ENCODE data around the gene CEACAM21. TPM values are rescaled to one million over a fixed set of nuclear protein-coding genes. Genes with fewer than 3 reads are reported as not detected.

The CEACAM21 gene
- total and polyA plus RNA-seq, 8 donors, result 0.63 to 6.1 (median 2.0) TPM; not detected in 5

- H3K4me1 ChIP-seq, result peaks cover 0 to 11% (median 6%) of the 10 kb centered on the region in 4 donors
- DNase-seq, result no peak
- WGBS, 5 donors, result 72 to 78% (median 74%) methylated on average over 4 of the region's 4 CpGs
- H3K36me3 ChIP-seq, result no peaks in the 10 kb centered on the region
- H3K9me3 ChIP-seq, result no peaks in the 10 kb centered on the region
- peak overlapping the region in 3 of 5 donors; percentile 17 to 78 (median 69) for H3K27ac ChIP-seq
- no peak for TF ChIP-seq CTCF (IDR thresholded peaks at IDR 0.05)
- no peak for TF ChIP-seq POLR2A (IDR thresholded peaks at IDR 0.05)
- TF ChIP-seq POLR2AphosphoS5 (IDR thresholded peaks at IDR 0.05), result no peak
- no peak for TF ChIP-seq EP300 (IDR thresholded peaks at IDR 0.05)
- no peak overlapping the region for H3K4me3 ChIP-seq
- intact Hi-C loops (cut with DNase I; ENCODE audit: low total_unique reads), result no loop called here
- H3K27me3 ChIP-seq, result peaks cover 0 to 38% (median 3%) of the 10 kb centered on the region in 3 donors
These were observed 45.8 kb upstream of the CEACAM21 start for GRCh38 chr19:41530184-41530534.

GRCh38 chr19:41530761-41531301, 45.1 kb upstream of the CEACAM21 start:
- no peaks in the 10 kb centered on the region for H3K9me3 ChIP-seq
- DNase-seq, result peak in 1 of 2 donors; percentile 35
- H3K4me1 ChIP-seq, result peaks cover 0 to 11% (median 6%) of the 10 kb centered on the region in 4 donors
- intact Hi-C loops (cut with DNase I; ENCODE audit: low total_unique reads), result no loop called here
- no peaks in the 10 kb centered on the region for H3K36me3 ChIP-seq
- WGBS, 5 donors, result 39 to 53% (median 45%) methylated on average over 8 of the region's 8 CpGs
- H3K27me3 ChIP-seq, result peaks cover 0 to 34% (median 3%) of the 10 kb centered on the region in 3 donors
- no peak for TF ChIP-seq POLR2AphosphoS5 (IDR thresholded peaks at IDR 0.05)
- TF ChIP-seq EP300 (IDR thresholded peaks at IDR 0.05), result no peak
- no peak for TF ChIP-seq POLR2A (IDR thresholded peaks at IDR 0.05)
- TF ChIP-seq CTCF (IDR thresholded peaks at IDR 0.05), result no peak
- peak overlapping the region in 1 of 4 donors; percentile 11 for H3K4me3 ChIP-seq
- peak overlapping the region in 4 of 5 donors; percentile 50 to 78 (median 69) for H3K27ac ChIP-seq

DNA sequence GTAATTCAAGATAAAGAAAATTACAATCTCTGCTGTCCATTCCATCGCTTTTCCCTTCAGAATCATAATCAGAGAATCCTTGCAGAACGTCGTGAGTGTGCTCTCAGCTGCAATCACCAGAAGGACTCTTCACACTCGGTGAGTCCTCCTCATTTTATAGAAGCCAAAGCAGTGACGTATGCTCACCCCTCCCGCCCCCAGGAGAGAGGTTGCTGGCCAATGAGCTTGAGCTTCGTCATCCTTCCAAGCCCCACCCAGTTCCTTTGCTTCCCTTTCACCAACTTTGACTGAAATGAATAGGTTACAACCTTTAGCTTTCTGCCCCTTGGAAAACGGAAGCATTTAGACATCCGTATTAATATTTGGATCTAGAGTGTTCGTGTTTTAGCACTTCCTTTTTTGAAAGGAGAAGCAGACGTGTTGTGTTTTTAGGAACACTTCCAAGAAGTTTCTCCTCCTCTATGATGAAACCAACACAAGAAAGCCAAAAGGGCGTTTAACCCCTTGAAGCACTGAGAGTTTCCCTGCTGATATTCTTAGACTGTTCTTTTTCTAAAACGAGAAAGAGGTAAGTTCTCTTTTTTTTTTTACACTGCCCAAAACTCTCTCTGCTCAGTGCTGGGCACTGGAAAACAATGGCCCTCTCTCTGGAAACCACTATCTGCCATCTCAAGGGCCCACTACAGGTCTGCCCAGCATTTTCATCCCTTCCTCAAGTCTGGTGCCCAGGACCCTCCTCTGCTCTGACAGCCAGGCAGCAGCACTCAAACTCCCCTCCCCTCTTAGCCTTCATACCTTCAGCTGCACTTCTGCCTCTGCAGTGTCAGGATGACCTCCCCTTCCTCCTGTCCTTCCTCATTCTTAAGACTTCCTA, 44.3 kb upstream of the CEACAM21 start:
- H3K4me3 ChIP-seq, result peak overlapping the region in 2 of 4 donors; percentile 4 to 11
- TF ChIP-seq CTCF (IDR thresholded peaks at IDR 0.05), result no peak
- peak; percentile 36 to 96 (median 91) for TF ChIP-seq POLR2AphosphoS5 (IDR thresholded peaks at IDR 0.05)
- no peak for TF ChIP-seq POLR2A (IDR thresholded peaks at IDR 0.05)
- no peak for TF ChIP-seq EP300 (IDR thresholded peaks at IDR 0.05)
- 22 to 31% (median 30%) methylated on average over 13 of the region's 13 CpGs for WGBS, 5 donors
- no peaks in the 10 kb centered on the region for H3K36me3 ChIP-seq
- intact Hi-C loops (cut with DNase I; ENCODE audit: low total_unique reads), result no loop called here
- peak; percentile 64 to 80 for DNase-seq
- peaks cover 0 to 33% (median 0%) of the 10 kb centered on the region in 3 donors for H3K27me3 ChIP-seq
- no peaks in the 10 kb centered on the region for H3K9me3 ChIP-seq
- H3K27ac ChIP-seq, result peak overlapping the region in 4 of 5 donors; percentile 50 to 78 (median 69)
- peaks cover 0 to 11% (median 6%) of the 10 kb centered on the region in 4 donors for H3K4me1 ChIP-seq

DNA sequence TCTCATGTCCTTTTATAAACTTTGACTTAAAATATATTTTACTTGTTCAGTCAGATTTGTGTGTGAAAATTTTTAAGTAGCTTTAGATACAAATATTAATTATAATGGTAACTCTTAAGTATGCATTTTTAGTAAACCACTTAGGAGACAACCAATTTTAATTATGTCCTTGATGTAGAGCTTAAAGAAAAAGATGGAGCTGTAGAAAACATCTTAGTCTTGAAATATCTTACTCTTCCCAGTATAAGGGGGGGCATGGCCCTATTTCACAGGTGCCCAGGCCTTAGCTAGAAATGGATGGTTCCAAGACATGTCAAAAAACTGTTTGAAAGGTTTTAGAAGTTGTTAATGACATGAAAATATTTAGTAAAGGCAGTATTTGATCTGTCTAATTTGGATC, 43.4 kb upstream of the CEACAM21 start:
- no peak for DNase-seq
- peaks cover 0 to 3% (median 0%) of the 10 kb centered on the region in 4 donors for H3K9me3 ChIP-seq
- H3K27me3 ChIP-seq, result peaks cover 0 to 33% (median 0%) of the 10 kb centered on the region in 3 donors
- H3K4me3 ChIP-seq, result no peak overlapping the region
- H3K4me1 ChIP-seq, result peaks cover 0 to 11% (median 6%) of the 10 kb centered on the region in 4 donors
- TF ChIP-seq POLR2A (IDR thresholded peaks at IDR 0.05), result no peak
- no peak for TF ChIP-seq POLR2AphosphoS5 (IDR thresholded peaks at IDR 0.05)
- TF ChIP-seq EP300 (IDR thresholded peaks at IDR 0.05), result no peak
- TF ChIP-seq CTCF (IDR thresholded peaks at IDR 0.05), result no peak
- intact Hi-C loops (cut with DNase I; ENCODE audit: low total_unique reads), result no loop called here
- peak overlapping the region in 1 of 5 donors; percentile 78 for H3K27ac ChIP-seq
- no peaks in the 10 kb centered on the region for H3K36me3 ChIP-seq
